CD4-positive, alpha-beta T cell treated with Interferon alpha-2 for 1 hour (primary cell): ENCODE results near the gene DIS3L2.
"Not testable (repeated sequence)": the region's sequence is repeated elsewhere in the genome, so short reads cannot be mapped to it uniquely, and the experiment has no call there.

Experiments used
- DNase-seq, 2 donors: peaks; one replicate each; pipeline ENCODE4 v3.0.0-alpha.2; 2020 to 2022

Gene DIS3L2

GRCh38 chr2:232327105-232328031 is 365.9 kb downstream of the DIS3L2 start:
- DNase-seq: peak; percentile 77 to 85

- no peak for DNase-seq
Measured at GRCh38 chr2:232328032-232328422, 366.5 kb downstream of the DIS3L2 start.

- DNase-seq: no peak
Measured at GRCh38 chr2:232328516-232329460, 367.3 kb downstream of the DIS3L2 start.

GRCh38 chr2:232329716-232330067 is 368.2 kb downstream of the DIS3L2 start:
- no peak for DNase-seq

- no peak for DNase-seq
Measured at GRCh38 chr2:232330068-232330999, 368.8 kb downstream of the DIS3L2 start.

- DNase-seq: not testable (repeated sequence)
Measured at GRCh38 chr2:232331061-232331460, 369.5 kb downstream of the DIS3L2 start.

GRCh38 chr2:232331641-232332040 is 370.1 kb downstream of the DIS3L2 start:
- DNase-seq: not testable (repeated sequence)

GRCh38 chr2:232332244-232332939 is 370.9 kb downstream of the DIS3L2 start:
- DNase-seq: not testable (repeated sequence)

- DNase-seq: no peak
Measured at GRCh38 chr2:232332940-232333259, 371.4 kb downstream of the DIS3L2 start.

- no peak for DNase-seq
Measured at GRCh38 chr2:232333361-232334135, 372.0 kb downstream of the DIS3L2 start.

- DNase-seq: not testable (repeated sequence)
Measured at GRCh38 chr2:232334136-232334884, 372.8 kb downstream of the DIS3L2 start.

GRCh38 chr2:232334885-232335205 is 373.3 kb downstream of the DIS3L2 start:
- not testable (repeated sequence) for DNase-seq

- not testable (repeated sequence) for DNase-seq
Measured at GRCh38 chr2:232335206-232335858, 373.8 kb downstream of the DIS3L2 start.

GRCh38 chr2:232335859-232336215 is 374.3 kb downstream of the DIS3L2 start:
- no peak for DNase-seq

- DNase-seq: no peak
Measured at GRCh38 chr2:232336241-232336736, 374.8 kb downstream of the DIS3L2 start.

- no peak for DNase-seq
Measured at GRCh38 chr2:232336981-232337720, 375.6 kb downstream of the DIS3L2 start.

- DNase-seq: not testable (repeated sequence)
Measured at GRCh38 chr2:232338094-232338758, 376.7 kb downstream of the DIS3L2 start.

- DNase-seq: no peak
Measured at GRCh38 chr2:232338759-232339106, 377.2 kb downstream of the DIS3L2 start.
